Heart left ventricle (tissue), 16 donors: ENCODE results near the gene LMAN2. TPM values are rescaled to one million over a fixed set of nuclear protein-coding genes. Genes with fewer than 3 reads are reported as not detected.
"Not testable (repeated sequence)": the region's sequence is repeated elsewhere in the genome, so short reads cannot be mapped to it uniquely, and the experiment has no call there.

Experiments used
- ATAC-seq, 4 donors: fragments of 200-7000 bp; cut with Tn5 transposase; one replicate each; pipeline ENCODE4 v1.9.1; 2020 to 2022; ENCODE audit warnings: moderate library complexity in 4 of 4, mild to moderate bottlenecking in 3 of 4, moderate number of reproducible peaks in 1 of 4
- DNase-seq, 5 donors: peaks; one replicate each; pipeline ENCODE4 v3.0.0-alpha.2; 2020
- H3K27ac ChIP-seq, 12 donors: fragments of 200-600 bp; sonication (generic) in 4 of 12; one replicate each; pipeline versions ENCODE4 v1.5.0 to v1.8.0; 2016 to 2022; ENCODE audit warnings: mild to moderate bottlenecking in 2 of 12
- H3K27me3 ChIP-seq, 9 donors: fragments of 200-600 bp; sonication (generic) in 2 of 9; one replicate each; pipeline versions ENCODE4 v1.5.1 to v1.8.0; 2016 to 2022; ENCODE audit warnings: mild to moderate bottlenecking in 3 of 9
- H3K36me3 ChIP-seq, 9 donors: fragments of 200-600 bp; sonication (generic) in 2 of 9; one replicate each; pipeline versions ENCODE4 v1.5.0 to v1.8.0; 2018 to 2022; ENCODE audit warnings: mild to moderate bottlenecking in 2 of 9
- H3K4me1 ChIP-seq, 12 donors: fragments of 200-600 bp; sonication (generic) in 4 of 12; one replicate each; pipeline versions ENCODE4 v1.5.0 to v1.8.0; 2016 to 2022; ENCODE audit warnings: mild to moderate bottlenecking in 3 of 12
- H3K4me3 ChIP-seq, 12 donors: fragments of 200-600 bp; sonication (generic) in 4 of 12; one replicate each; pipeline versions ENCODE4 v1.5.0 to v1.8.0; 2017 to 2022; ENCODE audit warnings: mild to moderate bottlenecking in 9 of 12, moderate library complexity in 4 of 12
- H3K9me3 ChIP-seq, 12 donors: fragments of 200-600 bp; sonication (generic) in 4 of 12; one replicate each; pipeline versions ENCODE4 v1.5.0 to v1.8.0; 2016 to 2022; ENCODE audit warnings: mild to moderate bottlenecking in 1 of 12
- POLR2A ChIP-seq, 2 donors: fragments of 450-650 bp; IDR thresholded peaks; one replicate each; pipeline ENCODE4 v1.6.1; 2017; ENCODE audit warnings: antibody characterized with exemption in 2 of 2, mild to moderate bottlenecking in 2 of 2, moderate library complexity in 2 of 2
- WGBS, 4 donors: extraction: QIAGEN DNeasy Blood & Tissue Kit in 2 of 4; methylation state at CpG; one replicate each; pipeline versions ENCODE4 v1.1.5 to v1.1.7; 2013 to 2018; 5-methylcytosine and 5-hydroxymethylcytosine counted together
- intact Hi-C, 10 donors: fragments of 100-400 bp; cut with DNase I; formaldehyde crosslinking; loops; one replicate each; pipeline versions ENCODE4 v1.11.1 to v1.14.2; 2022
- polyA plus RNA-seq, 2 donors: library from polyadenylated mRNA; stranded (reverse); fragments of 200-250 nt; gene quantifications; one replicate each; pipeline ENCODE4 v1.2.3, GENCODE V29; 2013
- total RNA-seq, 9 donors: library from RNA; depleted of rRNA in 2 of 9; stranded (reverse); fragments of >200 nt in 2 of 9; fragmentation: NEBNext Ultra II Directional in 3 of 9; extraction: Animal tissue kit (Norgen Biotek cat#: 25700) in 3 of 9; gene quantifications; one replicate each; pipeline versions ENCODE4 v1.1.0 to v1.2.4, GENCODE V29; 2016 to 2023
- TF ChIP-seq, protein P1 (sequence below), 12 donors: fragments of 200-600 bp; sonication (generic) in 4 of 12; IDR thresholded peaks; one replicate each; pipeline versions ENCODE4 v1.5.0 to v1.8.0; 2018 to 2022; ENCODE audit warnings: antibody characterized with exemption in 12 of 12, mild to moderate bottlenecking in 5 of 12
- donor health status: ischemic (EF 13 %, LVEDD 7.1; RV severe dilation, severe dysfunction).
- donor health status: healthy with polysubstance abuse.
- donor health status: DM: no; HTN: yes; CAD: no.
- donor health status: DM: no; HTN: no; CAD: no.
- donor health status: ischemic (EF 25% LVEDD 6.9; RV normal size, moderate dysfunction).
- donor health status: ischemic (EF 25% LVEDD 5.7; RV mildly dilated, moderate dysfunction).
- donor health status: healthy.
- donor health status: DM: yes; HTN: yes; CAD: no.
- donor health status: ischemic (EF 35%, LVEDD 5.7; RV mildly dilated, moderate dysfunction).
- donor health status: nonischemic (EF 11% LVEDD 7.7; RV severe dilation, severe dysfunction).
- donor health status: DM: yes; HTN: yes; CAD: no.
- donor health status: PGD.
- donor health status: ischemic (EF 29% LVEDD 5.4; RV normal size, mild dysfunction).
- donor health status: nonischemic (EF 23%, LVEDD 6.1; RV moderate dilation, normal function).

Gene LMAN2
- total and polyA plus RNA-seq, 11 donors = 43.3 to 313 (median 63.6) TPM

DNA sequence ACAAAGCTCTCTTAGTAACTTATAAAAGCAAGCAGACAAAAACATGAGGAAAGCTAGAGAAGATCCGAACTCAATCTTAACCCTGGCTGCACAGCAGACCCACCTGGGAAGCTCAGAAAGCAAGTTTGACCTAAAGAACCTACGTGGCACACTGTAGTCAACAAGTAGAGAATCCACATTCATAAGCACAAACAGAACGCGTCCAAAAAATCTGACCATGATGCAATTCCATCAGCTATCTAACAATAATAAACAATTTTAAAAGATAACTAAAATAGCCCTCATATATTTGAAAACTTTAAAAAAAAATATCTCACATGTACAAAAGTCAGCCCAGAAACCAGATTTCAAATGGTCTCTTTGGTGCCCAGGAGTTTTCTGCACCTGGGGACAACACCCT, 4.6 kb downstream of the LMAN2 start:
- Histone ChIP-seq H3K4me3 (no peak overlapping the region), H3K4me1 (peaks cover 9 to 43% (median 22%) of the 10 kb centered on the region in 12 donors)
- ATAC-seq = no peak

DNA sequence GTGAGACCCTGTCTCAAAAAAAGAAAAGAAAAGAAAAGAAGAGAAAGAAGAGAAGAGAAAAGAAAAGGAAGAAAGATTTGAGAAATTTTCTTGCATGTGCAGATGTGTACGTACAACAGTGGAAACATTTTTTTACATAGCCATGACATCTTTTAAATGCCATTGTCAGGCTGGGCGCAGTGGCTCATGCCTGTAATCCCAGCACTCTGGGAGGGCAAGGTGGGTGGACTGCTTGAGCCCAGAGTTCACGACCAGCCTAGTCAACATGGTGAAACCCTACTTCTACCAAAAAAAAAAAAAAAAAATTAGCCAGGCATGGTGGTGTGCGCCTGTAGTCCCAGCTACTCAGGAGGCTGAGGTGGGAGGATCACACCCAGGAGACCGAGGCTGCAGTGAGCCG, 6.6 kb downstream of the LMAN2 start:
- Histone ChIP-seq H3K27ac (no peak overlapping the region), H3K4me1 (peaks cover 0 to 31% (median 10%) of the 10 kb centered on the region in 12 donors), H3K4me3 (no peak overlapping the region), H3K36me3 (peaks cover 0 to 86% (median 54%) of the 10 kb centered on the region in 9 donors), H3K9me3 (no peaks in the 10 kb centered on the region), H3K27me3 (no peaks in the 10 kb centered on the region)
- TF ChIP-seq, protein P1, sequence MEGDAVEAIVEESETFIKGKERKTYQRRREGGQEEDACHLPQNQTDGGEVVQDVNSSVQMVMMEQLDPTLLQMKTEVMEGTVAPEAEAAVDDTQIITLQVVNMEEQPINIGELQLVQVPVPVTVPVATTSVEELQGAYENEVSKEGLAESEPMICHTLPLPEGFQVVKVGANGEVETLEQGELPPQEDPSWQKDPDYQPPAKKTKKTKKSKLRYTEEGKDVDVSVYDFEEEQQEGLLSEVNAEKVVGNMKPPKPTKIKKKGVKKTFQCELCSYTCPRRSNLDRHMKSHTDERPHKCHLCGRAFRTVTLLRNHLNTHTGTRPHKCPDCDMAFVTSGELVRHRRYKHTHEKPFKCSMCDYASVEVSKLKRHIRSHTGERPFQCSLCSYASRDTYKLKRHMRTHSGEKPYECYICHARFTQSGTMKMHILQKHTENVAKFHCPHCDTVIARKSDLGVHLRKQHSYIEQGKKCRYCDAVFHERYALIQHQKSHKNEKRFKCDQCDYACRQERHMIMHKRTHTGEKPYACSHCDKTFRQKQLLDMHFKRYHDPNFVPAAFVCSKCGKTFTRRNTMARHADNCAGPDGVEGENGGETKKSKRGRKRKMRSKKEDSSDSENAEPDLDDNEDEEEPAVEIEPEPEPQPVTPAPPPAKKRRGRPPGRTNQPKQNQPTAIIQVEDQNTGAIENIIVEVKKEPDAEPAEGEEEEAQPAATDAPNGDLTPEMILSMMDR (IDR thresholded peaks at IDR 0.05) = no peak
- no peak for TF ChIP-seq POLR2A (IDR thresholded peaks at IDR 0.05)
- DNase-seq (no peak), ATAC-seq (no peak)
- 94 to 97% (median 95%) methylated on average over 6 of the region's 6 CpGs for WGBS, 4 donors
- intact Hi-C loops = no loop called here

More for the DNA sequence above, 4.6 kb downstream of the LMAN2 start:
- peaks cover 0 to 76% (median 46%) of the 10 kb centered on the region in 9 donors for H3K36me3 ChIP-seq
- DNase-seq = no peak
- no peak overlapping the region for H3K27ac ChIP-seq
- no peaks in the 10 kb centered on the region for H3K27me3 ChIP-seq
- WGBS, 4 donors = 73 to 88% (median 77%) methylated on average over 4 of the region's 4 CpGs
- TF ChIP-seq, protein P1 (IDR thresholded peaks at IDR 0.05) = no peak
- TF ChIP-seq POLR2A (IDR thresholded peaks at IDR 0.05) = no peak
- H3K9me3 ChIP-seq = no peaks in the 10 kb centered on the region
- intact Hi-C loops = no loop called here

DNA sequence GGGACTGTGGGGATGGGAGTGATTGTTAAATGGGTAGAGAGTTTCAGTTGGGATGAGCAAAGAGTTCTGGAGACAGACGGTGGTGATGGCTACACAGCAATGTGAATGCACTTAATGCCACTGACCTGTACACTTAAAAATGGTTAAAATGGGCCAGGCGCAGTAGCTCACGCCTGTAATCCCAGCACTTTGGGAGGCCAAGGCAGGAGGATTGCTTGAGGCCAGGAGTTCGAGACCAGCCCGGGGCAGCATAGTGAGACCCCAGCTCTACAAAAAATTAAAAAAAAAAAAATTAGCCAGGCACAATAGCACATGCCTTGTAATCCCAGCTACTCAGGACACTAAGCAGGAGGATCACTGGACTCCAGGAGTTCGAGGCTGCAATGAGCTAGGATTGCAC, 7.7 kb downstream of the LMAN2 start:
- H3K4me1 ChIP-seq = peaks cover 0 to 27% (median 6%) of the 10 kb centered on the region in 12 donors
- H3K9me3 ChIP-seq = no peaks in the 10 kb centered on the region
- intact Hi-C loops = no loop called here
- no peaks in the 10 kb centered on the region for H3K27me3 ChIP-seq
- H3K27ac ChIP-seq = no peak overlapping the region
- DNase-seq = no peak
- peaks cover 0 to 88% (median 55%) of the 10 kb centered on the region in 9 donors for H3K36me3 ChIP-seq
- ATAC-seq = no peak
- 96 to 99% (median 97%) methylated on average over 6 of the region's 6 CpGs for WGBS, 4 donors
- no peak overlapping the region for H3K4me3 ChIP-seq
- TF ChIP-seq, protein P1 (IDR thresholded peaks at IDR 0.05) = no peak
- no peak for TF ChIP-seq POLR2A (IDR thresholded peaks at IDR 0.05)

DNA sequence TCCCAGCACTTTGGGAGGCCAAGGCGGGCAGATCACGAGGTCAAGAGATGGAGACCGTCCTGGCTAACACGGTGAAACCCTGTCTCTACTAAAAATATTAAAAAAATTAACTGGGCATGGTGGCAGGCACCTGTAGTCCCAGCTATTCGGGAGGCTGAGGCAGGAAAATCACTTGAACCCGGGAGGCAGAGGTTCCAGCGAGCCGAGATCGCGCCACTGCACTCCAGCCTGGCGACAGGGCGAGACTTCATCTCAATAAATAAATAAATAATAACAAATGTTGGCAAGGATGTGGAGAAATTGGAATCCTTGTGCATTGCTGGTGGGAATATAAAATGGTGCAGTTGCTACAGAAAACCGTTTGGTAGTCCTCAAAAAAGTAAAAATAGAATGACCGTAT, 8.5 kb downstream of the LMAN2 start:
- WGBS, 4 donors = 91 to 94% (median 92%) methylated on average over 14 of the region's 14 CpGs
- H3K27ac ChIP-seq, intact Hi-C loops, H3K4me3 ChIP-seq, ATAC-seq, H3K9me3 ChIP-seq, H3K27me3 ChIP-seq, DNase-seq: not testable (repeated sequence)
- peaks cover 0 to 21% (median 7%) of the 10 kb centered on the region in 12 donors for H3K4me1 ChIP-seq
- peaks cover 0 to 86% (median 62%) of the 10 kb centered on the region in 9 donors for H3K36me3 ChIP-seq

DNA sequence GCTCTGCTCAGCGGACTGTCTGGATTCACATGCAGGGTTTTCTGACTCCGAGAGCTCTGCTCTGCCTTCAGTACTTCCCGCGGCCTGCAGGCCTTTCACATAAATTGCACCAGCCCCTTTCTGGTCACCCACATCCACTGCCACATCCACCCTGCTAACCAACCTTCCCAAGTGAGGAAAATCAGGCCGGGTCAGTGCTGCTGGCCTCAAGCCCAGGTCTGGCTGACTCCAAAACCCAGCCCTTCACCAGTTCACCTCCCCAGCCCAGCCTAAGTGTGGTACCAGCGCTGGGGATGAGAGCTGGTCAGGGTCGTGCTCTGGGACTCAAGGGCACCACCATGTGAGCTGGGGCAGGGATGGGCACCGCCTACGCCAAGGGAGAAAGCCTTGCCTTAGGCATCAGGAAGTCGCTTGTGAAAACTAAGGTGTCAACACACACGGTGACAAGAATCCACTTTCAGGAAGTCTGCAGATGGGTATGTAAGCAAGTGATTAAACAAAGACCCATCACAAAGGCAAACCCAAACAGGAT, 12.3 kb downstream of the LMAN2 start:
- Histone ChIP-seq H3K27me3 (no peaks in the 10 kb centered on the region), H3K9me3 (no peaks in the 10 kb centered on the region), H3K4me1 (peaks cover 0 to 39% (median 19%) of the 10 kb centered on the region in 12 donors), H3K4me3 (no peak overlapping the region), H3K27ac (no peak overlapping the region), H3K36me3 (peaks cover 0 to 90% (median 76%) of the 10 kb centered on the region in 9 donors)
- 70 to 78% (median 77%) methylated on average over 11 of the region's 11 CpGs for WGBS, 4 donors
- ATAC-seq (no peak), DNase-seq (no peak)
- intact Hi-C loops = no loop called here
- TF ChIP-seq, protein P1 (IDR thresholded peaks at IDR 0.05) = no peak
- no peak for TF ChIP-seq POLR2A (IDR thresholded peaks at IDR 0.05)
